HepG2 (cell line): Measurements from ENCODE around the gene FAM83C. TPM values are rescaled to one million over a fixed set of nuclear protein-coding genes. Genes with fewer than 3 reads are reported as not detected.

ENCODE experiments used
- FOXA1 ChIP-seq, 2 experiments: fragments of 450-650 bp in 1 of 2; sonication (generic) in 1 of 2; formaldehyde crosslinking in 1 of 2; IDR thresholded peaks; 2 replicates each; pipeline versions ENCODE4 v1.4.0 to v1.6.1; 2016 to 2020; ENCODE audit warnings: missing genetic modification reagents in 1 of 2
- HMG20A ChIP-seq: IDR thresholded peaks from 2 replicates; pipeline ENCODE4 v1.6.1; 2016; ENCODE audit warnings: borderline replicate concordance
- KDM3A ChIP-seq: IDR thresholded peaks from 2 replicates; pipeline ENCODE4 v1.6.1; 2018; ENCODE audit warnings: low read depth, missing compliant biosample characterization
- MAFK ChIP-seq, 2 experiments: IDR thresholded peaks in 1 of 2; conservative IDR thresholded peaks in 1 of 2; 2 replicates each; pipeline ENCODE4 v1.6.1; 2011; ENCODE audit warnings: improper control_type of control experiment in 2 of 2, low read length in 2 of 2
- MLXIP ChIP-seq: sonication (generic); formaldehyde crosslinking; IDR thresholded peaks from 2 replicates; pipeline ENCODE4 v1.9.0; 2021; ENCODE audit warnings: missing genetic modification reagents, borderline replicate concordance
- MTERF4 ChIP-seq: sonication (generic); formaldehyde crosslinking; IDR thresholded peaks from 2 replicates; pipeline ENCODE4 v1.8.0; 2023; ENCODE audit warnings: mild to moderate bottlenecking, missing genetic modification reagents
- MYPOP ChIP-seq: sonication (generic); formaldehyde crosslinking; IDR thresholded peaks from 2 replicates; pipeline ENCODE4 v1.8.1; 2023; ENCODE audit warnings: mild to moderate bottlenecking, moderate library complexity, missing genetic modification reagents
- NFAT5 ChIP-seq: sonication (generic); formaldehyde crosslinking; IDR thresholded peaks from 2 replicates; pipeline ENCODE4 v1.4.0; 2020; ENCODE audit warnings: missing genetic modification reagents
- NONO ChIP-seq, 2 experiments: fragments of 450-650 bp in 1 of 2; sonication (generic) in 1 of 2; formaldehyde crosslinking in 1 of 2; IDR thresholded peaks in 1 of 2; conservative IDR thresholded peaks in 1 of 2; 2 replicates each; pipeline versions ENCODE4 v1.6.1 to v1.8.0; 2017 to 2022; ENCODE audit warnings: mild to moderate bottlenecking in 1 of 2, missing genetic modification reagents in 1 of 2, moderate library complexity in 1 of 2
- PCBP2 ChIP-seq: fragments of 200-400 bp; formaldehyde crosslinking; optimal IDR thresholded peaks from 2 replicates; pipeline ENCODE3; 2018; ENCODE audit warnings: low read length, low read depth; ENCODE audit not compliant: poor library complexity, severe bottlenecking
- PHF5A ChIP-seq: IDR thresholded peaks from one replicate; pipeline ENCODE4 v1.6.1; 2018; ENCODE audit warnings: low read depth, missing genetic modification reagents; ENCODE audit not compliant: unreplicated experiment
- PITX1 ChIP-seq: sonication (generic); formaldehyde crosslinking; IDR thresholded peaks from 2 replicates; pipeline ENCODE4 v1.5.1; 2020; ENCODE audit warnings: mild to moderate bottlenecking, missing genetic modification reagents
- SETDB1 ChIP-seq: sonication (generic); formaldehyde crosslinking; IDR thresholded peaks from 2 replicates; pipeline ENCODE4 v1.5.1; 2020; ENCODE audit warnings: missing genetic modification reagents, mild to moderate bottlenecking, borderline replicate concordance
- ZFP1 ChIP-seq: IDR thresholded peaks from 2 replicates; pipeline ENCODE4 v1.6.1; 2016
- ZKSCAN5 ChIP-seq: sonication (generic); formaldehyde crosslinking; IDR thresholded peaks from 2 replicates; pipeline ENCODE4 v1.5.1; 2020; ENCODE audit warnings: mild to moderate bottlenecking, missing genetic modification reagents
- ZNF274 ChIP-seq: sonication (generic); formaldehyde crosslinking; IDR thresholded peaks from 2 replicates; pipeline ENCODE4 v1.5.1; 2020; ENCODE audit warnings: mild to moderate bottlenecking, missing genetic modification reagents
- ZNF569 ChIP-seq: sonication (generic); formaldehyde crosslinking; IDR thresholded peaks from 2 replicates; pipeline ENCODE4 v1.5.0; 2020; ENCODE audit warnings: mild to moderate bottlenecking, missing genetic modification reagents, moderate library complexity, borderline replicate concordance
- ZNF615 ChIP-seq: sonication (generic); formaldehyde crosslinking; IDR thresholded peaks from 2 replicates; pipeline ENCODE4 v1.5.0; 2020; ENCODE audit warnings: mild to moderate bottlenecking, missing genetic modification reagents, borderline replicate concordance
- ZNF644 ChIP-seq: IDR thresholded peaks from 2 replicates; pipeline ENCODE4 v1.6.1; 2016; ENCODE audit warnings: low read depth
- ZNF788 ChIP-seq: sonication (generic); formaldehyde crosslinking; IDR thresholded peaks from 2 replicates; pipeline ENCODE4 v1.5.0; 2020; ENCODE audit warnings: mild to moderate bottlenecking, missing genetic modification reagents, borderline replicate concordance
- polyA plus RNA-seq, 8 experiments: library from polyadenylated mRNA; depleted of rRNA in 3 of 8; stranded (reverse) in 7 of 8; unstranded in 1 of 8; fragments of >200 nt; fragmentation: Illumina TruSeq in 4 of 8; extraction: Trizol in 4 of 8; gene quantifications; 2 replicates each; pipeline versions ENCODE4 v1.2.1 to v1.2.3, GENCODE V29; 2011 to 2016; ENCODE audit warnings: low read depth in 4 of 8, missing spikeins in 1 of 8, mixed read lengths in 1 of 8; ENCODE audit not compliant: insufficient read depth in 1 of 8
- total RNA-seq, 5 experiments: library from RNA; depleted of rRNA; stranded (reverse); fragments of >200 nt; fragmentation: Illumina TruSeq; extraction: Trizol; gene quantifications; 2 replicates each; pipeline ENCODE4 v1.2.3, GENCODE V29; 2016; ENCODE audit warnings: low read depth in 1 of 5

FAM83C gene
- total and polyA plus RNA-seq, 2 of the 13 experiments (the other 11 are each of a cell fraction or from before 2014, with no cell fraction given) = 0.04 TPM; not detected in 1

GRCh38 chr20:35294293-35294685 is 2.1 kb upstream of the FAM83C start (continued):
- TF ChIP-seq MYPOP (CRISPR knock-in tag) = no peak
- TF ChIP-seq ZNF788 (CRISPR knock-in tag) = 0 out of 2 replicates have a peak, but pooled peaks have one; percentile 19
- no peak for TF ChIP-seq ZFP1
- no peak for TF ChIP-seq FOXA1 (IDR thresholded peaks at IDR 0.05)
- TF ChIP-seq FOXA1 (CRISPR knock-in tag; IDR thresholded peaks at IDR 0.05) = 0 out of 2 replicates have a peak, but pooled peaks have one; percentile 44
- TF ChIP-seq ZNF644 (CRISPR knock-in tag) = no peak
- TF ChIP-seq NFAT5 = no peak
- TF ChIP-seq HMG20A (CRISPR knock-in tag) = 0 out of 2 replicates have a peak, but pooled peaks have one; percentile 10
- TF ChIP-seq ZKSCAN5 (CRISPR knock-in tag) = no peak
- TF ChIP-seq MAFK (conservative IDR thresholded peaks at IDR 0.05 in 1 of 2, IDR thresholded peaks at IDR 0.05 in 1 of 2; ENCODE audit: low read length in 2 of 2) = no peak
- no peak for TF ChIP-seq ZNF569
- TF ChIP-seq ZNF615 = no peak
- TF ChIP-seq SETDB1 (CRISPR knock-in tag) = 0 out of 2 replicates have a peak, but pooled peaks have one; percentile 72
- TF ChIP-seq PITX1 = 0 out of 2 replicates have a peak, but pooled peaks have one; percentile 17
- TF ChIP-seq PHF5A = no peak
- TF ChIP-seq ZNF274 = no peak
- no peak for TF ChIP-seq KDM3A (CRISPR knock-in tag)
- 0 out of 2 replicates have a peak, but pooled peaks have one; percentile 45 for TF ChIP-seq MTERF4 (CRISPR knock-in tag)
- no peak for TF ChIP-seq MLXIP
- TF ChIP-seq NONO (IDR thresholded peaks at IDR 0.05) = no peak
- 0 out of 2 replicates have a peak, but pooled peaks have one; percentile 9 for TF ChIP-seq NONO (CRISPR knock-in tag; conservative IDR thresholded peaks at IDR 0.05)
- no peak for TF ChIP-seq PCBP2
